MM.1S (cell line): ENCODE results near the gene SRRM4.

Source experiments
- DNase-seq: peaks from one replicate; pipeline ENCODE4 v3.0.0-alpha.2; 2015
- H2AFZ ChIP-seq: fragments of 300-600 bp; sonication (generic); 2 replicates; pipeline ENCODE4 v1.6.0; 2016; ENCODE audit warnings: antibody characterized with exemption, low read length
- H3F3A ChIP-seq: fragments of 300-600 bp; sonication (generic); 2 replicates; pipeline ENCODE4 v1.6.1; 2016; ENCODE audit warnings: mild to moderate bottlenecking, antibody characterized with exemption, low read length, moderate library complexity, mixed read lengths; ENCODE audit not compliant: insufficient read depth
- H3K27ac ChIP-seq: fragments of 300-600 bp; sonication (generic); 2 replicates; pipeline ENCODE4 v1.5.1; 2016; ENCODE audit warnings: mild to moderate bottlenecking, low read length
- H3K27me3 ChIP-seq: fragments of 300-600 bp; sonication (generic); replicated peaks from 2 replicates; pipeline ENCODE4 v1.6.0; 2016; ENCODE audit warnings: low read length; ENCODE audit not compliant: insufficient read depth
- H3K36me3 ChIP-seq: fragments of 300-600 bp; sonication (generic); replicated peaks from 2 replicates; pipeline ENCODE4 v1.6.1; 2016; ENCODE audit warnings: mild to moderate bottlenecking, low read length, mixed read lengths; ENCODE audit not compliant: insufficient read depth
- H3K4me1 ChIP-seq: fragments of 300-600 bp; sonication (generic); 2 replicates; pipeline ENCODE4 v1.6.1; 2016; ENCODE audit warnings: low read length, mixed read lengths
- H3K4me2 ChIP-seq: fragments of 300-600 bp; sonication (generic); 2 replicates; pipeline ENCODE4 v1.6.0; 2016; ENCODE audit warnings: low read depth, low read length
- H3K4me3 ChIP-seq: fragments of 300-600 bp; sonication (generic); 2 replicates; pipeline ENCODE4 v1.5.1; 2016; ENCODE audit warnings: low read length, mixed read lengths
- H3K79me2 ChIP-seq: fragments of 300-600 bp; sonication (generic); 2 replicates; pipeline ENCODE4 v1.6.1; 2016; ENCODE audit warnings: mixed run types, low read length, mixed read lengths
- H3K9ac ChIP-seq: fragments of 300-600 bp; sonication (generic); 2 replicates; pipeline ENCODE4 v1.6.1; 2016; ENCODE audit warnings: low read length, mixed read lengths
- H3K9me2 ChIP-seq: fragments of 300-600 bp; sonication (generic); replicated peaks from 2 replicates; pipeline ENCODE4 v1.6.1; 2016; ENCODE audit warnings: mild to moderate bottlenecking, low read length, mixed read lengths; ENCODE audit not compliant: insufficient read depth
- H3K9me3 ChIP-seq: fragments of 300-600 bp; sonication (generic); replicated peaks from 2 replicates; pipeline ENCODE4 v1.6.1; 2016; ENCODE audit warnings: mild to moderate bottlenecking, low read length, mixed read lengths; ENCODE audit not compliant: insufficient read depth
- H4K20me1 ChIP-seq: fragments of 300-600 bp; sonication (generic); 2 replicates; pipeline ENCODE4 v1.6.1; 2016; ENCODE audit warnings: mild to moderate bottlenecking, low read length, moderate library complexity, mixed read lengths; ENCODE audit not compliant: insufficient read depth
- EZH2 ChIP-seq: fragments of 300-600 bp; sonication (generic); optimal IDR thresholded peaks from 2 replicates; pipeline ENCODE3; 2017; ENCODE audit warnings: low read depth, mild to moderate bottlenecking, antibody characterized with exemption, low read length, mixed read lengths
- EZH2phosphoT487 ChIP-seq: fragments of 300-600 bp; sonication (generic); IDR thresholded peaks from 2 replicates; pipeline ENCODE4 v1.6.1; 2018; ENCODE audit warnings: antibody characterized with exemption, low read length
- TF ChIP-seq, protein P1 (sequence below): fragments of 300-600 bp; sonication (generic); IDR thresholded peaks from 2 replicates; pipeline ENCODE4 v1.5.1; 2016; ENCODE audit warnings: antibody characterized with exemption, low read length, mixed read lengths

The SRRM4 gene

DNA sequence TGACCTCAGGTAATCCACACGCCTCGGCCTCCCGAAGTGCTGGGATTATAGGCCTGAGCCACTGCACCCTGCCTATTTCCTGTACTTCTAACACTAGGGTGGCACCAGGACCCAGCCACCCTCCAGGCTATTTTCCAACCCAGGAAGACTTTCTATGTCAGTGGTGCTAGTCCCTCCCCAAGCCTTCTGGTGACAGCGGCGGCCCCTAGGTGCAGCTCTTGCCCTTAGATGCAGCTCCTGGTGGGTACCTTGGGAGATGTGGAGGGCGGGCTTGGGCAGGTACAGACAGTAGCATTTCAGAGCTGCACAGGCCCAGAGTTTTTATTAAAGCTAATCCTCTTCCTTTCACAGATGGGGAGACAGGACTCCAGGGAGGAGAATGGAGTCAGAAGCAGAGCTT, 62.8 kb downstream of the SRRM4 start:
- no peak overlapping the region for H3K9ac ChIP-seq
- H3K4me2 ChIP-seq = no peak overlapping the region
- no peak for DNase-seq
- no peaks in the 10 kb centered on the region for H3K79me2 ChIP-seq
- H3K4me3 ChIP-seq = no peak overlapping the region
- no peak overlapping the region for H2AFZ ChIP-seq
- H3K36me3 ChIP-seq = no peaks in the 10 kb centered on the region
- H3F3A ChIP-seq = no peaks in the 10 kb centered on the region
- no peaks in the 10 kb centered on the region for H3K9me2 ChIP-seq
- H3K4me1 ChIP-seq = no peaks in the 10 kb centered on the region
- H4K20me1 ChIP-seq = no peaks in the 10 kb centered on the region
- H3K9me3 ChIP-seq = no peaks in the 10 kb centered on the region
- H3K27ac ChIP-seq = no peak overlapping the region
- TF ChIP-seq EZH2phosphoT487 (no peak), EZH2 (no peak)
- TF ChIP-seq, protein P1, sequence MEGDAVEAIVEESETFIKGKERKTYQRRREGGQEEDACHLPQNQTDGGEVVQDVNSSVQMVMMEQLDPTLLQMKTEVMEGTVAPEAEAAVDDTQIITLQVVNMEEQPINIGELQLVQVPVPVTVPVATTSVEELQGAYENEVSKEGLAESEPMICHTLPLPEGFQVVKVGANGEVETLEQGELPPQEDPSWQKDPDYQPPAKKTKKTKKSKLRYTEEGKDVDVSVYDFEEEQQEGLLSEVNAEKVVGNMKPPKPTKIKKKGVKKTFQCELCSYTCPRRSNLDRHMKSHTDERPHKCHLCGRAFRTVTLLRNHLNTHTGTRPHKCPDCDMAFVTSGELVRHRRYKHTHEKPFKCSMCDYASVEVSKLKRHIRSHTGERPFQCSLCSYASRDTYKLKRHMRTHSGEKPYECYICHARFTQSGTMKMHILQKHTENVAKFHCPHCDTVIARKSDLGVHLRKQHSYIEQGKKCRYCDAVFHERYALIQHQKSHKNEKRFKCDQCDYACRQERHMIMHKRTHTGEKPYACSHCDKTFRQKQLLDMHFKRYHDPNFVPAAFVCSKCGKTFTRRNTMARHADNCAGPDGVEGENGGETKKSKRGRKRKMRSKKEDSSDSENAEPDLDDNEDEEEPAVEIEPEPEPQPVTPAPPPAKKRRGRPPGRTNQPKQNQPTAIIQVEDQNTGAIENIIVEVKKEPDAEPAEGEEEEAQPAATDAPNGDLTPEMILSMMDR = no peak
- H3K27me3 ChIP-seq = no peaks in the 10 kb centered on the region

DNA sequence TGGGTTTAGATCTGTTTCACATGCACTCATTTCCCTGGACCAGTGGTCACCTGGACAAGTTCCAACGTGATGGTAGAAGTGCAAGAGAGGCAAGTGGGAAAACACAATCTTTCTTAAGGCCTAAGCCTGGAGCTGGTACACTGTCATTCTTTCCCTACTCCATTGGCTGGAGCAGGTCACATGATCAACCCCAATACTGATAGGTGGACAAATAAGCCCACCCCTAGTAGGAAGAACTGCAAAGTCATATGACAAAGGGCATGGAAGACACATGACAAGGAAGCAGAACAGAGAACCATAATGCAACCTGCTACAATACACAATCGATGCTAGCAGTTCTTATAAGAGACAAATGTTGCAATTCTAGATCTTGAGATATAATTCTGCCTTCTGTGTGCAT, 66.3 kb downstream of the SRRM4 start:
- no peak for DNase-seq
- H3K4me1 ChIP-seq = no peaks in the 10 kb centered on the region
- H3K9me2 ChIP-seq = no peaks in the 10 kb centered on the region
- no peak overlapping the region for H3K4me3 ChIP-seq
- no peaks in the 10 kb centered on the region for H3F3A ChIP-seq
- no peaks in the 10 kb centered on the region for H3K36me3 ChIP-seq
- H3K79me2 ChIP-seq = no peaks in the 10 kb centered on the region
- no peak overlapping the region for H2AFZ ChIP-seq
- no peaks in the 10 kb centered on the region for H4K20me1 ChIP-seq
- no peak overlapping the region for H3K27ac ChIP-seq
- no peak for TF ChIP-seq EZH2
- TF ChIP-seq, protein P1 = no peak
- TF ChIP-seq EZH2phosphoT487 = no peak
- H3K27me3 ChIP-seq = no peaks in the 10 kb centered on the region
- H3K9me3 ChIP-seq = no peaks in the 10 kb centered on the region
- no peak overlapping the region for H3K4me2 ChIP-seq
- no peak overlapping the region for H3K9ac ChIP-seq

DNA sequence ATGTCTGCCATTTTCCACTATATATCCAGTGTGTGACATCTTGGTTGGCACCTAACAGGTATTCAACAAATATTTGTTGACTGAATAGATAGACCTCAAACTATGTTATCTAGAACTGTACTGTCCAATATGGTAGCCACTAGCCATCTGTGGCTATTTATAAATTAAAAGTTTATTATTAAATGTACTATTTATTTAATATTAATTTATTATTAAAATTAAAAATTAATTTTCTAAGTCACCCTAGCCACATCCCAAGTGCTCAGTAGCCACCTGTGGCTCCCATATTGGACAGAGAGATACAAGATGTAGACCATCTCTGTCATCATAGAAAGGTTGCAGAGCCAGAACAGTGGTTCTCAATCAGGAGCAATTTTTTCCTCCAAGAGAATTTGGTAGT, 69.3 kb downstream of the SRRM4 start:
- Histone ChIP-seq H3K27me3 (no peaks in the 10 kb centered on the region), H3K4me2 (no peak overlapping the region), H4K20me1 (no peaks in the 10 kb centered on the region), H3F3A (no peaks in the 10 kb centered on the region), H3K9ac (no peak overlapping the region), H3K27ac (no peak overlapping the region), H3K9me3 (no peaks in the 10 kb centered on the region), H3K4me1 (no peaks in the 10 kb centered on the region), H3K36me3 (no peaks in the 10 kb centered on the region), H2AFZ (no peak overlapping the region), H3K9me2 (no peaks in the 10 kb centered on the region), H3K4me3 (no peak overlapping the region), H3K79me2 (no peaks in the 10 kb centered on the region)
- no peak for TF ChIP-seq EZH2
- TF ChIP-seq, protein P1 = no peak
- TF ChIP-seq EZH2phosphoT487 = no peak
- no peak for DNase-seq
